GM12874 (cell line): ENCODE results near the gene LIPT2.

Experiments used
- CTCF ChIP-seq: IDR thresholded peaks from 2 replicates; pipeline ENCODE4 v1.5.1; 2011; ENCODE audit warnings: low read depth, mild to moderate bottlenecking, control low read depth, low read length, moderate library complexity; ENCODE audit not compliant: insufficient read depth

The LIPT2 gene

GRCh38 chr11:74468521-74468920, 25.0 kb downstream of the LIPT2 start:
- TF ChIP-seq CTCF: no peak

- no peak for TF ChIP-seq CTCF
Measured at GRCh38 chr11:74468058-74468457, 25.5 kb downstream of the LIPT2 start.

GRCh38 chr11:74466916-74467885, 26.3 kb downstream of the LIPT2 start, which contains the start of gene KCNE3:
KCNE3 (minus strand) TSS chr11:74467549; CDS start chr11:74457563, 9,986 bp downstream.
- TF ChIP-seq CTCF: no peak

GRCh38 chr11:74465291-74465708, 28.2 kb downstream of the LIPT2 start:
- no peak for TF ChIP-seq CTCF

GRCh38 chr11:74464746-74465145, 28.8 kb downstream of the LIPT2 start:
- no peak for TF ChIP-seq CTCF

- no peak for TF ChIP-seq CTCF
Measured at GRCh38 chr11:74463216-74463615, 30.3 kb downstream of the LIPT2 start.

GRCh38 chr11:74462631-74463030, 30.9 kb downstream of the LIPT2 start:
- TF ChIP-seq CTCF: no peak
